ENCODE data around the gene GNL1. TPM values are rescaled to one million over a fixed set of nuclear protein-coding genes. Genes with fewer than 3 reads are reported as not detected.
A peak's percentile ranks its signal among the peaks of the same experiment; 100 is the strongest.

GNL1 gene
- total and polyA plus RNA-seq, 8 donors: 52.5 to 108 (median 101) TPM

DNA sequence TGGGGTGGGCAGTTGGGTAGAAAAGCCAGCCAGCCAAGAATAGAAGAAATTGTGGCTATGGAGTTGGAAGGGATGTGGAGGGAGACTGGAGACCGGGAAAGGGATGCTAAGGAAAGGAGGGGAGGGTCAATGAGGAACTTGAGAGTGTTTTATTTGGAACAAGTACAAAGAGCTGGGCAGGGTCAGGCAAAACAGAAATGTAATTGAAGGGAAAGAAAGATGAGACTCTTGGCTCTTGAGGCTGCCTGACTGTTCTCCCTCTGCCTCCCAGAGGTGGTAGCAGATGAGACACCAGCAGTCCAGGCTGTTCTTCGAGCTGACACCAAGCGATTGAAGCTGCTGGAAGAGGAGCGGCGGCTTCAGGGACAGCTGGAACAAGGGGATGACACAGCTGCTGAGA is 27.6 kb upstream of the GNL1 start:
- TF ChIP-seq, protein P1, sequence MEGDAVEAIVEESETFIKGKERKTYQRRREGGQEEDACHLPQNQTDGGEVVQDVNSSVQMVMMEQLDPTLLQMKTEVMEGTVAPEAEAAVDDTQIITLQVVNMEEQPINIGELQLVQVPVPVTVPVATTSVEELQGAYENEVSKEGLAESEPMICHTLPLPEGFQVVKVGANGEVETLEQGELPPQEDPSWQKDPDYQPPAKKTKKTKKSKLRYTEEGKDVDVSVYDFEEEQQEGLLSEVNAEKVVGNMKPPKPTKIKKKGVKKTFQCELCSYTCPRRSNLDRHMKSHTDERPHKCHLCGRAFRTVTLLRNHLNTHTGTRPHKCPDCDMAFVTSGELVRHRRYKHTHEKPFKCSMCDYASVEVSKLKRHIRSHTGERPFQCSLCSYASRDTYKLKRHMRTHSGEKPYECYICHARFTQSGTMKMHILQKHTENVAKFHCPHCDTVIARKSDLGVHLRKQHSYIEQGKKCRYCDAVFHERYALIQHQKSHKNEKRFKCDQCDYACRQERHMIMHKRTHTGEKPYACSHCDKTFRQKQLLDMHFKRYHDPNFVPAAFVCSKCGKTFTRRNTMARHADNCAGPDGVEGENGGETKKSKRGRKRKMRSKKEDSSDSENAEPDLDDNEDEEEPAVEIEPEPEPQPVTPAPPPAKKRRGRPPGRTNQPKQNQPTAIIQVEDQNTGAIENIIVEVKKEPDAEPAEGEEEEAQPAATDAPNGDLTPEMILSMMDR (IDR thresholded peaks at IDR 0.05): no peak
- Histone ChIP-seq H3K9me3 (no peaks in the 10 kb centered on the region), H3K4me3 (no peak overlapping the region), H3K27ac (no peak overlapping the region), H3K27me3 (no peaks in the 10 kb centered on the region), H3K36me3 (peaks cover 9 to 100% of the 10 kb centered on the region in 2 donors), H3K4me1 (no peaks in the 10 kb centered on the region)
- DNase-seq (no peak), ATAC-seq (no peak)
- intact Hi-C loops (cut with DNase I): no loop called here

DNA sequence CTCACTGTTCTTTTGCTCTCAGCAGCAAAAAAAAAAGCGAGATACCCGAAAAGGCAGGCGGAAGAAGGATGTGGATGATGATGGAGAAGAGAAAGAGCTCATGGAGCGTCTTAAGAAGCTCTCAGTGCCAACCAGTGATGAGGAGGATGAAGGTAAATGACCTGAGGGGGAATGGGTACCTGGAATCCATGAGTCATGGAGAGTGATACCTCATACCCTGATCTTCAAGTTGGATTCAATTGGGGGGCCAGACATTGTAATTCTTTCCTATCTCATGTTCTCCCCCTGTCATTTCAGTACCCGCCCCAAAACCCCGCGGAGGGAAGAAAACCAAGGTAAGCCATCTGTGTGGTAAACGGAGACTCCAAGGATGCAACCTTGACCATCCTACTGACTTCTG is 21.8 kb upstream of the GNL1 start:
- no peak for ATAC-seq
- H3K27me3 ChIP-seq: no peaks in the 10 kb centered on the region
- TF ChIP-seq, protein P1 (IDR thresholded peaks at IDR 0.05): no peak
- H3K9me3 ChIP-seq: no peaks in the 10 kb centered on the region
- intact Hi-C loops (cut with DNase I): no loop called here
- no peak overlapping the region for H3K4me3 ChIP-seq
- H3K36me3 ChIP-seq: peaks cover 0 to 82% of the 10 kb centered on the region in 2 donors
- peaks cover 0 to 19% of the 10 kb centered on the region in 2 donors for H3K4me1 ChIP-seq
- H3K27ac ChIP-seq: no peak overlapping the region
- DNase-seq: no peak

DNA sequence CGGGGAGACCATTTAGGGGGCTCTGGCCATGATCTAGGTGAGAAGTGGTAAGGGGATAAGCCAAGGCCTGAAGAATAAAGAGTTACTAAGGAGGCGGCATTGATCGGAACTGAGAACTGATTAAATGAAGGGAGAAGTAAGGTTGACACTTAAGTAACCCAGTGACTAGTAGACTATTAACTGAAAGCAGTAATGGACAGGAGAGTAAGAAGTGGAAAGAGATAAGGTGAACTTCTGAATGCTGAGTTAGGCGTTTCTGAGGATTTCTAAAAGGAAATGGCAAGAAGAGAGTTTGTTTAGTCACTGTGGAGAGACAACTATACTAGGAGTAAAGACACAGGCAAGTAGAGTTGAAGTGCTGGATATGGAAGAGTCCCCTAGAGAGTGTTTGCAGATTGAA is 16.8 kb upstream of the GNL1 start:
- H3K27me3 ChIP-seq: no peaks in the 10 kb centered on the region
- peaks cover 10 to 49% of the 10 kb centered on the region in 2 donors for H3K4me1 ChIP-seq
- ATAC-seq: no peak
- H3K9me3 ChIP-seq: no peaks in the 10 kb centered on the region
- TF ChIP-seq, protein P1 (IDR thresholded peaks at IDR 0.05): no peak
- no peak overlapping the region for H3K27ac ChIP-seq
- peak overlapping the region in 1 of 2 donors; percentile 74 for H3K4me3 ChIP-seq
- intact Hi-C loops (cut with DNase I): no loop called here
- peaks cover 0 to 32% of the 10 kb centered on the region in 2 donors for H3K36me3 ChIP-seq
- DNase-seq: no peak

DNA sequence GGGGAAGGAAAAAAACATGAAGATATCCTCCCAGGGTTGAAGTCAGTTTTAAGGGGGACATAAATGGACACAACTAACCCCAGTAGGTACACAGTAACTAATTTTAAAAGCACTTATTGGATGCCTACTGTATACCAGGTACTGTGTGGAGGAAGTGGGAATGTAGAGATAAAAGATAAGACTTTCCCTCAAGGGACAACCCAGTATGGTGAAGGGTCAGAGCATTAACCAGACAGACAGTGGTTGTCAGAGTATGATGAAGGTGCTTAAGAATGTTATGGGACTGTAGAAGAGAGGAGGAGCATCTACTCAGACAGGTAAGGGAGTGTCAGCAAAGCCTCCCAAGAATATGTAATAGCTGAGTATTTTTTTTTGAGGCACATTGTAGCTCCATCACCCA is 15.9 kb upstream of the GNL1 start:
- intact Hi-C loops (cut with DNase I): no loop called here
- Histone ChIP-seq H3K36me3 (peaks cover 0 to 23% of the 10 kb centered on the region in 2 donors), H3K4me1 (peaks cover 10 to 49% of the 10 kb centered on the region in 2 donors), H3K27ac (peak overlapping the region; percentile 81 to 87), H3K9me3 (no peaks in the 10 kb centered on the region), H3K4me3 (peak overlapping the region; percentile 64 to 74), H3K27me3 (no peaks in the 10 kb centered on the region)
- ATAC-seq (no peak), DNase-seq (no peak)
- TF ChIP-seq, protein P1 (IDR thresholded peaks at IDR 0.05): no peak

DNA sequence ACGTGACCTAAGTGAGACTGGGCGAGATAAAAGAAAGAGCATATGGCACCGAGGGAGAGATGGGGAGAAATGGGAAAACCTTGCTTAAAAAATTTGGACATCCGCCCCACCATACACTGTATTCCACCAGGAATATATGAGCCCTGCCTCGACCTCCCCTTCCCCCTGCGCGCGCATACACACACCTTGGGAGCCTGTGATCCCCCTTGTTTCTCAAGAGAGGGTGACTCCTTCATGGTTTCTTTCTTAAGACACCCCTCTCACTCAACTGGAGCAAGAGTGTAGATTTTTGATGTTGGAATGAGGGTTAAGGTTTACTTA is 15.4 kb upstream of the GNL1 start:
- DNase-seq (no peak), ATAC-seq (no peak)
- H3K36me3 ChIP-seq: peaks cover 0 to 20% of the 10 kb centered on the region in 2 donors
- H3K4me3 ChIP-seq: peak overlapping the region; percentile 64 to 74
- H3K9me3 ChIP-seq: no peaks in the 10 kb centered on the region
- no peaks in the 10 kb centered on the region for H3K27me3 ChIP-seq
- peaks cover 10 to 49% of the 10 kb centered on the region in 2 donors for H3K4me1 ChIP-seq
- TF ChIP-seq, protein P1 (IDR thresholded peaks at IDR 0.05): no peak
- peak overlapping the region; percentile 81 to 87 for H3K27ac ChIP-seq
- intact Hi-C loops (cut with DNase I): no loop called here
